NCI-H2171 treated with DMSO at 0.1 percent for 48 hours (cell line): ENCODE data around the gene LTBP4.
A peak's percentile ranks its signal among the peaks of the same experiment; 100 is the strongest.
"Not testable (repeated sequence)": the region's sequence is repeated elsewhere in the genome, so short reads cannot be mapped to it uniquely, and the experiment has no call there.

Experiments used
- DNase-seq: peaks from one replicate; lab custom pipeline; 2025; lab: John Stamatoyannopoulos, UW

The LTBP4 gene

DNA sequence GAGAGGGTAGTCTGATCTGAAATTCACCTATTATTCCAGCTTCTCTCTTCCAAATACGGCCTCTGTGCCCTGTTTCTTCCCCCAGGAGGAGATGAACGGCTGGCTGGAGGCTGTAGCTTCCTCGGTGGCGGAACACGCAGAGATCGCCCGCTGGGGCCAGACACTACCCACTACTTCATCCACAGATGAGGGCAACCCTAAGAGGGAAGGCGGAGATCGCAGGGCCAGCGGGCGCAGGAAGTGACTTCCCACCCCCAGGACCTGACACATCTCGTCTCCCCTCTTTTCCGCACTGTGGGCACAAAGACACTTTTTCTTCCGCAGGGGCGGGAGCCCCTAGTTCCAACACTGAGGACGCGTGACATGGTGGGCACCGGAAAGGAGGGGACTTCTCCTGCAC is 25.8 kb upstream of the LTBP4 start:
- DNase-seq: no peak

DNA sequence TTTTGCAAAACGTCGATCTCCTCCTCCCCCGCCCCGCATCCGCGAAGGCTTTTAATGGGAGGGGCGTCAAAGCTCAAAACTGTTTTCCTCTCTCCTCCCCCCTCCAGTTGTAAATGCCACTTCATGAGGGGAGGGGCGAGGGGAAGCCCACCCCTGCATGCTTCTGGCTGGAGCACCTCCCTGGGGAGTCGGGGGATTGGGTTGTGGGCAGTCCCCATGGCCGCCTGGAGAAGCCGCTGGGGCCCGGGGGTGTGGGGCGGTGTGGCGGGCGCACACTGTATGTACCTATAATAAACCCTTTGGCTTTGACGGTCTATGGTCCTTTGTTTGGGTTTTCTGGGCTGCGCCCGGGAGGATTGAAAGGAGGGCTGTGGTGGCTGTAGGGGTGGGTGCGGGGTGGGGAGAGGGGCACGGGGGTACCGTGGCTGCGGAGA is 25.0 kb upstream of the LTBP4 start:
- DNase-seq: peak; percentile 18

DNA sequence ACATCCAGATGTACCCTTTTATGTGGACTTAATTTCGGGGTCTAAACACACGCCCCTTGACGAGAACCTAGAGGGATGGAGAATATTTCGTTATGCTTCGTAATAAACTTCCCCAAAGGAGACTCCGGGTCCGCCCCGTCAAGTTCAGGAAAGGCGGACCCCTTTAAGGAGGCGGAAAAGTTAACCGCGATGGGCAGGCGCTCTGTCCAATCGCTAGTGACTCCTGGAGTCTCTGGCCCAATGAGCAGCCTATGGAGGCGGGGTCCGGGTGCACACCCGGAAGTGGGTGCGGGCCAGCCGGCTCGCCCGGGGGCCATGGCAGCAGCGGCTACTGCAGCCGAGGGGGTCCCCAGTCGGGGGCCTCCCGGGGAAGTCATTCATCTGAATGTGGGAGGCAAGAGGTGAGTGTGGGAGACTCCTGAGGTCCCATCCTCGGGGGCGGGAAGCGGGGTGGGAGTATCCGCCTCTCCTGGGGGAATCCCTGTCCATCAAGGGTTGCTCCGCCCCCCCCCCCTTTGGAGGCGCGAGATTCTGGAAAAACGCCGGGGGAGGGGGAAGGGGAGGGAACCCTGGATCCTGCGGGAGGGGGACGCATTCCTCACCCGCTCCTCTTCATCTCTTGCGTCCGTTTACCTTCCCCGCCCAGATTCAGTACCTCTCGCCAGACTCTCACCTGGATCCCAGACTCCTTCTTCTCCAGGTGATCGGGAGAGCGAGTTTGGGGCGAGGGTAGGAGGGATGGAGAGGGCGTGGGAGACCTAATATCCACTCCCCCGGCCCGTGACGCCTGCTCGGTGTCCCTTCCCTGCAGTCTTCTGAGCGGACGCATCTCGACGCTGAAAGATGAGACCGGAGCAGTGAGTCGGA is 24.4 kb upstream of the LTBP4 start, which contains the start of gene SHKBP1:
Gene SHKBP1 (plus strand): TSS at position 289 of the 867 bp plus-strand sequence. CDS start 27 bp downstream, at position 316.
- DNase-seq: peak; percentile 91

DNA sequence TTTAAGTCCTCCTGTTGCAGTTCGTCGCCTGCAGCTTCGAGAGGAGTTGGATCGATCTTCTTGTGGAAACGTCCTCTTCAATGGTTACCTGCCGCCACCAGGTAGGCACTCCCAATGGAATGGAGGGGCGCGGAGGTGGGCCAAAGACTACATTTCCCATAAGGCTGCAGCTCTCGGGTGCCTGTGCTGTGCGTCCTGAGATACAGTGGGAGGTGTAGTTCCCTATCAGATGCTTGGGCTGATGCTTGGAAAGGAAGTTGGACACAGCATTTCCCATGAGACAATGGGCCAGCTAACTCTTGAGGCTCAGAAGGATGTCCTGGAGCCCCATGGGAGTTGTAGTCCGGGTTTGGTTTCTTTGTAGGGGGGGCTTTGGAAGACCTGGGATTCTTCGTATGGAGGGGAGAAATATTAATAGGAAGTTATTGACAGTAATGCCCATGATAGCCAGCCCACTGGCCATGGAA is 22.7 kb upstream of the LTBP4 start:
- peak; percentile 24 for DNase-seq

DNA sequence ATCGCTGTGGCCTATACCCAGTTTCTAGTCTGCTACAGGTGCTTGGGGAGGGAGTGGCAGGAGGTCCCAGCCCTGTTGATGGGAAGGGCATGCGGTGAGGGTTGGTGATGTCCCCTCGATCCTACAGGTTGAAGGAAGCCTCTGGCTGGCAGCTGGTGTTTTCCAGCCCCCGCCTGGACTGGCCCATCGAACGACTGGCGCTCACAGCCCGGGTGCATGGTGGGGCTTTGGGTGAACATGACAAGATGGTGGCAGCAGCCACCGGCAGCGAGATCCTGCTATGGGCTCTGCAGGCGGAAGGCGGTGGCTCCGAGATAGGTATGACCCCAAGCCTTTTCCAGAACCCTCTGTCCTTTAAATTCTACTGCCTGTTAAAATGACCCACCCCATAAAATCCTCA is 20.6 kb upstream of the LTBP4 start:
- no peak for DNase-seq

DNA sequence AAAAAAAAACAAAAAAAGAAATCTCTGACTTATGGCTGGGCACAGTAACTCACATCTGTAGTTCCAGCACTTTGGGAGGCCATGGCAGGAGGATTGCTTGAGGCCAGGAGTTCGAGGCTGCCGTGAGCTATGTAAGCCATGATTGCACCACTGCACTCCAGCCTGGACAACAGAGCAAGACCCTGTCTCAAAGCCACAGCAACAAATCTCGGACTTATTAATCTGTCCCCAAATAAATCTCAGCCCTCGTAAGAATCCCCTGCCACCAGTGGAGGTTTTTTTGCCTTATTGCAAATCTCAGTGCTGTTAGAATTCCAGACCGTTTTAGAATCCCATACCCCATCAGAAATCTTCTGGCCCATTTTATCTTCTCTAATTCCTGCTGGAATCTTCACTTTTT is 19.6 kb upstream of the LTBP4 start:
- DNase-seq: no peak

DNA sequence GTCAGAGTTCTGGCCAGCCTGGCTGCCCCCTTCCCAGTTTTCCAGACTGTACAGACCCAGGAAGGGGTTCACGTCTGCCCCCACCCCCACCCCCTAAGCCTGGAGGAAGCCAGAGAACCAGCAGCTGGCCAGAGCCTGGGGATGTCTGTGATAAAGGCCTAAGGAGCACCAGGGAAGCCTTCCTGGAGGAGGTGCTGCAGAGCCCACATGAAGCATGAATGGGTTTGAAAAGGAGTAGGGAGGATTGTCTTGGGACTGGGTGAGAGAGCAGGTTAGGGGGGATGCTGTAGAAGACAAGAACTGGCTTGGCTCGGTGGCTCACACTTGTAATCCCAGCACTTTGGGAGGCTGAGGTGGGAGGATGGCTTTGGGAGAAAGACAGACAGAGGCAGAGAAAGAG is 18.7 kb upstream of the LTBP4 start:
- no peak for DNase-seq

DNA sequence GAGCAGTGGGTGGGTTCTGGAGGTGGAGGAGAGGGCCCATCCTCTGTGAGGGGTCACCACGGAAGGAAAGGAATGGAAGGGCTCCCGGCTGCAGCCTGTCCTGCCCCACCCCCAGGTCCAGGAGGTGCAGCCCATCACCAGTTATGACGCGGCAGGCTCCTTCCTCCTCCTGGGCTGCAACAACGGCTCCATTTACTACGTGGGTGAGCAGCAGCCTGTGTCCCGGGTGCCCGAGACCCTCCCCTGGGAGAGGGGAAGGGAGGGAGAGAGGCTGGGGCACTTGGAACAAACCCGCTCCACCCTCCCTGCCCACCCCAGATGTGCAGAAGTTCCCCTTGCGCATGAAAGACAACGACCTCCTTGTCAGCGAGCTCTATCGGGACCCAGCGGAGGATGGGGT is 17.9 kb upstream of the LTBP4 start:
- DNase-seq: no peak

DNA sequence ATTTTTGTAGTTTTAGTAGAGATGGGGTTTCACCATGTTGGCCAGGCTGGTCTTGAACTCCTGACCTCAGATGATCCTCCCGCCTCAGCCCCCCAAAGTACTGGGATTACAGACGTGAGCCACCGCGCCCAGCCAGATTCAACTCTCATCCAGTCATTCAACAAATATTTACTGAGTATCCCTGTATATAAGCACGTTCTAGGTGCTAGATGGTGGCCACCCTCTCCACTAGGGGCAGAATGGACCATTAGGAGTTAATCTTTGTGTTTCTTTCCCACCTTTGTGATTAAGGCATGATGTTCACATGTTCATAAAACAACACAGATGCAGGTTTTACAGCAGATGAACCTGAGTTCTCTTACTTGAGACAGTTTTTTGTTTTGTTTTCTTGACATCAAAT is 17.2 kb upstream of the LTBP4 start:
- DNase-seq: no peak

DNA sequence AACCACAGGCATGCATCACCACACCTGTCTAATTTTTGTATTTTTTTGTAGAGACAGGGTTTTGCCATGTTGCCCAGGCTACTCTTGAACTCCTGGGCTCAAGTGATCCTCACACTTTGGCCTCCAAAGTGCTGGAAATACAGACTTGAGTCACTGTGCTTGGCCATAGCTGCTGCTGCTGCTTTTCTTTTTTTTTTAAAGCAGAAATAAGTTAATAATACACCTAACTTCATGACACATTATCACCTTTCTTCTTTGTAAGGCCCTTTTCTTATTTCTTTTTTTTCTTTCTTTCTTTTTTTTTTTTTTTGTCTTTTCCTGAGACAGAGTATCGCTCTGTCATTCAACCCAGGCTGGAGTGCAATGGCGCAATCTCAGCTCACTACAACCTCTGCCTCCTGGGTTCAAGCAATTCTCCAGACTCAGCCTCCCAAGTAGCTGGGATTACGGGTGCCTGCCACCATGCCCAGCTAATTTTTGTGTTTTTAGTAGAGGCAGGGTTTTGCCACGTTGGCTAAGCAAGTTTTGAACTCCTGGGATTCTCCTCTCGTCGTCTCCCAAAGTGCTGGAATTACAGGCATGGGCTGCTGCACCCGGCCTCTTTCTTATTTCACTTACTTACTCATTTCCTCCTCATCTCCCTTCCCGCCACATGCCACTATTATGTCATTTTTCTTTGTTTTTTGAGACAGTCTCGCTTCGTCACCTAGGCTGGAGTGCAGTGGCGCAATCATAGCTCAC is 15.8 kb upstream of the LTBP4 start:
- no peak for DNase-seq

DNA sequence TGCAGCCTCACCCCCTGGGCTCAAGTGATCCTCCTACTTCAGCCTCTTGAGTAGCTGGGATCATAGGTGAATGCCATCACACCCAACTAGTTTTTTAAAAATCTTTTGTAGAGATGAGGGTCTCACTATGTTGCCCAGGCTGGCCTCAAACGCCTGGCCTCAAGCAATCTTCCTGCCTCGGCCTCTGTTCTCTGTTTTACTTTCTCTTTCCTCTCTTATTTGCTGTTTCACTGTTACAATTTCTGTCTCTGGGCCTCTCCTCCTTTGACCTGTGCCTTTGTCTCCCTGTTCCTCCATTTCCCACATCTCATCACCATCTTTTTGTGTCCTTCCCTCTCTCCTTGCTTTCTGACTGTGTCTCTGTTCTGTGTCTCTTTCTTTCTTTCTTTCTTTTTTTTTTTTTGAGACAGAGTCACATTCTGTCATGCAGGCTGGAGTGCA is 15.2 kb upstream of the LTBP4 start:
- no peak for DNase-seq

DNA sequence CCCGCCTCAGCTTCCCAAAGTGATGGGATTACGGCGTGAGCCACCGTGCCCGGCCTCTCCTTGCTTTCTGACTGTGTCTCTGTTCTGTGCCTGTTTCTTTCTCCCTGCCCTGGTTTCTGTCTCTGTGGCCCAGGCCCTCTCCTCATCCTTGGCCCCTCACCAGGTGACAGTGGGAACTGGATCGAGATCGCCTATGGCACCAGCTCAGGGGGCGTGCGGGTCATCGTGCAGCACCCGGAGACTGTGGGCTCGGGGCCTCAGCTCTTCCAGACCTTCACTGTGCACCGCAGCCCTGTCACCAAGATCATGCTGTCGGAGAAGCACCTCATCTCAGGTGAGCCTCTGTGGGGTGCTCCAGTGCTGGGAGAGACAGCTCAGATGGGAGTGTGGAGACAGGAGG is 14.6 kb upstream of the LTBP4 start:
- no peak for DNase-seq

DNA sequence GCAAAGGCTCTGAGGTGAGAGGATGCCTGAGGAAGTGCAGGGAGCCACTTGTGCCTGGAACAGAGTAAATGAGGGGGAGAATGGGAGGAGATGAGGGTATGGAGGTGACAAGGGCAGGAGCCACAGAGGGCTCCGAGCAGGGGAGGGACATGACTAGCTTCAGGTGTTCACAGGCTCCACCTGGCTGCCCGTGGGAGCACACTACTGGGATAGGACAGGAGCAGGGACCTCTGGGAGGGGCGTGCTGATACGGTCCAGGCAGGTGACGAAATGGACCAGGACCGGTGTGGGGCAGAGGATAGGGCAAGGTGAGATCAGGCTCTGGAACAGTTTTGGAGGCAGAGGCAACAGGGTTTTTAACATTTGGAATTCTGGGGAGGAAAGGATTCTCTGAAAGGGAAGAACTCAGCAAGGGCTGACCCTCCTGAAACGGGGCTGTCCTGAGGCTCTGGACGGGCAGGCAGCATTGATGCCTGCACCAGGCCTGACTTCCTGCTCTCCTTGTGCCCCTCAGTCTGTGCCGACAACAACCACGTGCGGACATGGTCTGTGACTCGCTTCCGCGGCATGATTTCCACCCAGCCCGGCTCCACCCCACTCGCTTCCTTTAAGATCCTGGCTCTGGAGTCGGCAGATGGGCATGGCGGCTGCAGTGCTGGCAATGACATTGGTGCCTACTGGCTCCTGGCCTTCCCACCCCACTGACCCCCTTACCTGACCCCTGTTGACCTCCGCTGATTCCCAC is 12.9 kb upstream of the LTBP4 start:
- no peak for DNase-seq

DNA sequence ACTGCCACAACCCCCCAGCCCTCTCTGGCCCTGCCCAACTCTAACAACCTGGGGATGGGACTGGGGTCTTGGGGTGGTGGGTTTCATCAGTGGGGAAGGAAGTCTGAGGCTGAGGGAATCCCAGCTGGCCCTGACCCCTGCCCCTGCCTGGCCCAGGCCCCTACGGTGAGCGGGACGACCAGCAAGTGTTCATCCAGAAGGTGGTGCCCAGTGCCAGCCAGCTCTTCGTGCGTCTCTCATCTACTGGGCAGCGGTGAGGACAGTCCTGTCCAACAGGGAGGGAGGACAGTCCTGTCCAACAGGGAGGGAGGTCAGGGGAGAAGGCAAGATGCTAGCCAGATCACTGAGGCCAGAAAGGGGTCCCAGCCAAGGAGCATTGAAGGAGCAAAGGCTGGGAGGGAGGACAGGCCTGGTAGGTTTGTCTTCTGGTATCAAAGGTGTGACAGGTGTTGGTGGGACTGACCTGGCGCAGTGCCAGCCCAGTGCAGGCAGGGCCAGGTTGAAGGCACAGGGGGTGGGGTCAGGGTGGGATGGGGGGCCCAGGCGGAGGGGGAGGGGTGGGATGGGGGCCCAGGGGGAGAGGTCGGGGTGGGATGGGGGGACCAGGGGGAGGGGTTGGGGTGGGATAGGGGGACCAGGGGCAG is 12.1 kb upstream of the LTBP4 start:
- DNase-seq: peak; percentile 87

DNA sequence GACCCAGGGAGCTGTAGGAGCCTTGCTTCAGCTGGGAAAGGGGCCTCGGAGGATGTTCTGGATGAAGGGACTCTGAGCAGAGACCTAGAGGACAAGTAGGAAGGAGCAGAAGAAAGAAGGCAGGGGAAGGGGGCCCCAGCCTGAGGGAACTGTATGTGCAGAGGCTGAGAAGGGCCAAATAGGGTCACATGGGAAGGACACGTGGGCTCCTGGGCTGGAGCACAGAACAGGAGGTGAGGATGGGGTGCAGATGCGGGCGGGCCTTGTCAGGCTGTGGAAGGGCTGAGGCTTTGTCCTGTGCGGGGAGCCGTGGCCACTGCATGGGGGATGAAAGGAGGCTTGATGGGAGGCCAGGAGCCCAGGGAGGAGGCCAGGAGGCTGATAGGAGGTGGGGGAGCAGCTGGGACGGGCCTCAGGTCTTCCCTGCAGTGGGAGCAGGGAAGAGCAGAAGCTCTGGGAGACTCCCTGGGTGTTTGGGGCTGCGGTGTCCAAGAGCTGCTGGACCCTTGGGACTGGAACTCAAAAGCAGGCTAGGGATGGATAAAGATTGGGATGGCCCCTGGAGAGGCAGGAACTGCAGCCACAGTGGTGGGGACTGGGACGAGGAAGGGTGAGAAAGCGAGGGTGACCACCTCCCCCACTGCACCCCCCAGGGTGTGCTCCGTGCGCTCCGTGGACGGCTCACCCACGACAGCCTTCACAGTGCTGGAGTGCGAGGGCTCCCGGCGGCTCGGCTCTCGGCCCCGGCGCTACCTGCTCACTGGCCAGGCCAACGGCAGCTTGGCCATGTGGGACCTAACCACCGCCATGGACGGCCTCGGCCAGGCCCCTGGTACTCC is 11.4 kb upstream of the LTBP4 start:
- DNase-seq: peak; percentile 84

DNA sequence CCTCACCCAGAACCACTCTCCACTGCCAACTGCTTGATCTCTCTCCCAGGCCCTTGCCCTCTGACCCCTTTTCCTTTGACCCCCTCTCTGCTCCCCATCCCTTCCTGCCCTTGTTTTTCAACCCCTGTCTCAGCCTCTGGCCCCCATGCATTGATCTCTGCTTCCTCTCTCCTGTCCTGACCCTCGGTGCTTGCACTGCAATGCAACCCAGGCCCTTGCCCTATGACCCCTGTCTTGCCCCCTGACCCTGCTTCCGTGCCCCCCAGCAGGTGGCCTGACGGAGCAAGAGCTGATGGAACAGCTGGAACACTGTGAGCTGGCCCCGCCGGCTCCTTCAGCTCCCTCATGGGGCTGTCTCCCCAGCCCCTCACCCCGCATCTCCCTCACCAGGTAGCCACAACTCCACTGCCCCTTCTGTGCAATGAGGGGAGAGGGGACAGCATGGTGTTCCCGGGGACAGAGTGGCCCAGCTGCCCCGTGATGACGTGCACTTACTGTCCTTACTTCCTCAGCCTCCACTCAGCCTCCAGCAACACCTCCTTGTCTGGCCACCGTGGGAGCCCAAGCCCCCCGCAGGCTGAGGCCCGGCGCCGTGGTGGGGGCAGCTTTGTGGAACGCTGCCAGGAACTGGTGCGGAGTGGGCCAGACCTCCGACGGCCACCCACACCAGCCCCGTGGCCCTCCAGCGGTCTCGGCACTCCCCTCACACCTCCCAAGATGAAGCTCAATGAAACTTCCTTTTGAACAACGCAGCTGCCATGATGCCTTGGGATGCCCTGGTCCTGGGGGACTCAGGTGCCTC is 10.5 kb upstream of the LTBP4 start:
- DNase-seq: no peak

DNA sequence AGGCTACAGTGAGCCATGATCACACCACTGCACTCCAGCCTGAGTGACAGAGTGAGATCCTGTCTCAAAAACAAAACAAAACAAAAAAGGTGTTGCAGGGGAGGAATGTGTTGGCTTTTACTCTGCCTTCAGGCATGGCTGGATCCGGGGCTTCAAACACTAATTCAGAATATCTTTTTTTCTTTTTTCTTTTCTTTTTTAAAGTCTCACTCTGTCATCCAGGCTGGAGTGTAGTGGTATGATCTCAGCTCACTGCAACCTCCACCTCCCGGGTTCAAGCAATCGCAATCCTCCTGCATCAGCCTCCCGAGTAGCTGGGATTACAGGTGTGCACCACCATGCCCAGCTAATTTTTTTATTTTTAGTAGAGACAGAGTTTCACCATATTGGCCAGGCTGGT is 9.4 kb upstream of the LTBP4 start:
- DNase-seq: not testable (repeated sequence)

DNA sequence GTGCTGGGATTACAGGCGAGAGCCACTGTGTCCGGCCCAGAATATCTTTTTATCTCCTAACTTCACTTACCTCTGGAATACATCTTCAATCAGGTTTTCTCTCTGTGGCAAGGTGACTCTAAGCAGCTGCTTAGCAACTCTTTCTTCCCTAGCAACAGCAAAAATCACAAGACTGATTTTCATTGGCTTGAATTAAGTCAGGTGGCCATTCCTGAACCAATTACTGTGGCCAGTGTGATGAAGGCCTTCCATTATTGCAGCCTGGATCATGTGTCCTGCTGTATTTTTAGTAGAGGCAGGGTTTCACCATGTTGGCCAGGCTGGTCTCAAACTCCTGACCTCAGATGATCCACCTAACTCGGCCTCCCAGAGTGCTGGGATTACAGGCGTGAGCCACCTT is 9.0 kb upstream of the LTBP4 start:
- DNase-seq: peak; percentile 75

DNA sequence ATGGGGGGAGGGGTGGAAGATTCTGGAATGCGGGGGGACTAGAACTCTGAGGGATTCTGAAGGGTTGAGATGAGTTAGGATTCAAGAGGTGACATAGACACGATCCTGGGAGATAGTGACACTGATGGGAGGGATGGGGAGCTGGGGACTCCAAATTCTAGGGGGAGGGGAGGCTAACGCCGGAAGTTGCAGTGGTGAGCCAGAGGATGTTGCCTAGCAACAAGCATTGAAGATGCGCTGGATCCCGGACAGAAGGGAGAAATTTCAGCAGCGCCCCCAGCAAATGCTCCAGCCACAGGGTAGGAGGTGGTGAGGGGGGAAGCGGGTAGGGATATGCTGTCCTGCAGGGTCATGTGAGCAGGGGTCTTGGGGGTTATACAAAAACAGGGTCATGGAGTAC is 6.9 kb upstream of the LTBP4 start:
- DNase-seq: no peak

DNA sequence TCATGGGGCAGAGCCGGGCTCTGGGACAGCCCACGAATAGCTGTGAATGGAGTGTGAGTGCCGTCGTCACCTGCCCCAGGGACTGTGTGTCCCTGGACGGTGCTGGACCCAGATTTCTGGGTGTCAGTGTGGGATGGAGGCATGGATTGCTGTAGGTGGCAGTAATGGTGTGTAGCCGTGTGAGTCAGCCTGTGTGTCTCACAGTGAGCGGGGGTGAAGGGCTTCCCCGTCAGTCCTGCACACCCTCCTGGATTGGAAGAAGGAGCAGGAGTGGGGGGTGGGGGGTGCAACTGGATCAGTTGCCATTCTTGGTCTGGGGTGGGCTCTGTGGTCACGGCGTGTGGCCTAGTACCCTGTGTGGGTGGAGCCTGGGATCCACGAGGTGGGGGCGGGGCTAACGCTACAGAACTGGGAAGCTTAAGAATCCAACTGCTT is 6.5 kb upstream of the LTBP4 start:
- no peak for DNase-seq
